ENCODE measurements around the gene GAL.

Gene GAL

GRCh38 chr11:68690671-68691401 lies 6.5 kb downstream of the GAL start:
- no peak for TF ChIP-seq EZH2phosphoT487 (conservative IDR thresholded peaks at IDR 0.05; ENCODE audit: low read length)
- no peak for TF ChIP-seq CTCF (IDR thresholded peaks at IDR 0.05; ENCODE audit: insufficient read depth, low read length, poor library complexity, severe bottlenecking)
- Histone ChIP-seq H3K27me3 (ENCODE audit: low read length) (no peaks in the 10 kb centered on the region; the same call in 1 of the 2 replicates), H3K4me2 (ENCODE audit: low read depth, low read length, poor library complexity, severe bottlenecking) (no peak overlapping the region), H3F3A (ENCODE audit: insufficient read depth) (no peaks in the 10 kb centered on the region), H3K27ac (ENCODE audit: low read depth, low read length) (no peak overlapping the region), H3K9me2 (replicated peaks; ENCODE audit: insufficient read depth, low read length) (no peaks in the 10 kb centered on the region), H3K36me3 (ENCODE audit: low read length) (no peaks in the 10 kb centered on the region), H3K4me3 (ENCODE audit: insufficient read depth, low read length, poor library complexity, severe bottlenecking) (no peak overlapping the region), H3K9ac (ENCODE audit: low read length) (no peak overlapping the region), H3K79me2 (ENCODE audit: insufficient read depth, low read length) (no peaks in the 10 kb centered on the region), H4K20me1 (ENCODE audit: low read depth, low read length) (no peaks in the 10 kb centered on the region), H2AFZ (ENCODE audit: low read depth, low read length, severe bottlenecking) (no peak overlapping the region), H3K9me3 (ENCODE audit: insufficient read depth, low read length) (no peaks in the 10 kb centered on the region)

GRCh38 chr11:68691402-68691784 lies 7.0 kb downstream of the GAL start:
- no peak overlapping the region for H2AFZ ChIP-seq (ENCODE audit: low read depth, low read length, severe bottlenecking)
- no peaks in the 10 kb centered on the region for H3K36me3 ChIP-seq (ENCODE audit: low read length)
- no peak overlapping the region for H3K4me3 ChIP-seq (ENCODE audit: insufficient read depth, low read length, poor library complexity, severe bottlenecking)
- H3K27me3 ChIP-seq (ENCODE audit: low read length): no peaks in the 10 kb centered on the region; the same call in 1 of the 2 replicates
- H3K4me2 ChIP-seq (ENCODE audit: low read depth, low read length, poor library complexity, severe bottlenecking): no peak overlapping the region
- no peaks in the 10 kb centered on the region for H3K9me3 ChIP-seq (ENCODE audit: insufficient read depth, low read length)
- H3F3A ChIP-seq (ENCODE audit: insufficient read depth): no peaks in the 10 kb centered on the region
- H3K9ac ChIP-seq (ENCODE audit: low read length): no peak overlapping the region
- H3K9me2 ChIP-seq (replicated peaks; ENCODE audit: insufficient read depth, low read length): no peaks in the 10 kb centered on the region
- H4K20me1 ChIP-seq (ENCODE audit: low read depth, low read length): no peaks in the 10 kb centered on the region
- H3K27ac ChIP-seq (ENCODE audit: low read depth, low read length): no peak overlapping the region
- TF ChIP-seq CTCF (IDR thresholded peaks at IDR 0.05; ENCODE audit: insufficient read depth, low read length, poor library complexity, severe bottlenecking) (no peak), EZH2phosphoT487 (conservative IDR thresholded peaks at IDR 0.05; ENCODE audit: low read length) (no peak)
- H3K79me2 ChIP-seq (ENCODE audit: insufficient read depth, low read length): no peaks in the 10 kb centered on the region

GRCh38 chr11:68692115-68692514 lies 7.8 kb downstream of the GAL start:
- H3F3A ChIP-seq (ENCODE audit: insufficient read depth): no peaks in the 10 kb centered on the region
- H3K36me3 ChIP-seq (ENCODE audit: low read length): no peaks in the 10 kb centered on the region
- no peaks in the 10 kb centered on the region for H3K9me3 ChIP-seq (ENCODE audit: insufficient read depth, low read length)
- no peak overlapping the region for H3K9ac ChIP-seq (ENCODE audit: low read length)
- H4K20me1 ChIP-seq (ENCODE audit: low read depth, low read length): no peaks in the 10 kb centered on the region
- H3K79me2 ChIP-seq (ENCODE audit: insufficient read depth, low read length): no peaks in the 10 kb centered on the region
- TF ChIP-seq EZH2phosphoT487 (conservative IDR thresholded peaks at IDR 0.05; ENCODE audit: low read length): no peak
- no peak for TF ChIP-seq CTCF (IDR thresholded peaks at IDR 0.05; ENCODE audit: insufficient read depth, low read length, poor library complexity, severe bottlenecking)
- no peak overlapping the region for H2AFZ ChIP-seq (ENCODE audit: low read depth, low read length, severe bottlenecking)
- no peak overlapping the region for H3K27ac ChIP-seq (ENCODE audit: low read depth, low read length)
- H3K4me3 ChIP-seq (ENCODE audit: insufficient read depth, low read length, poor library complexity, severe bottlenecking): no peak overlapping the region
- no peaks in the 10 kb centered on the region; the same call in 1 of the 2 replicates for H3K27me3 ChIP-seq (ENCODE audit: low read length)
- H3K9me2 ChIP-seq (replicated peaks; ENCODE audit: insufficient read depth, low read length): no peaks in the 10 kb centered on the region
- H3K4me2 ChIP-seq (ENCODE audit: low read depth, low read length, poor library complexity, severe bottlenecking): no peak overlapping the region
